Rectal smooth muscle tissue (tissue), 1 donor: ENCODE data around the gene CD247.

Source experiments
- H3K27ac ChIP-seq: one replicate; pipeline ENCODE4 v1.7.0; 2013; ENCODE audit warnings: low read depth, low read length, inconsistent platforms
- H3K27me3 ChIP-seq: one replicate; pipeline ENCODE4 v1.7.0; 2013; ENCODE audit warnings: low read length; ENCODE audit not compliant: control insufficient read depth, insufficient read depth
- H3K36me3 ChIP-seq: one replicate; pipeline ENCODE4 v1.7.0; 2013; ENCODE audit warnings: low read length; ENCODE audit not compliant: control insufficient read depth, insufficient read depth
- H3K4me1 ChIP-seq: one replicate; pipeline ENCODE4 v1.7.0; 2013; ENCODE audit warnings: low read length; ENCODE audit not compliant: control insufficient read depth, insufficient read depth
- H3K4me3 ChIP-seq: one replicate; pipeline ENCODE4 v1.7.0; 2013; ENCODE audit warnings: low read length
- H3K9ac ChIP-seq: one replicate; pipeline ENCODE4 v1.7.0; 2013; ENCODE audit warnings: low read length

Gene CD247

DNA sequence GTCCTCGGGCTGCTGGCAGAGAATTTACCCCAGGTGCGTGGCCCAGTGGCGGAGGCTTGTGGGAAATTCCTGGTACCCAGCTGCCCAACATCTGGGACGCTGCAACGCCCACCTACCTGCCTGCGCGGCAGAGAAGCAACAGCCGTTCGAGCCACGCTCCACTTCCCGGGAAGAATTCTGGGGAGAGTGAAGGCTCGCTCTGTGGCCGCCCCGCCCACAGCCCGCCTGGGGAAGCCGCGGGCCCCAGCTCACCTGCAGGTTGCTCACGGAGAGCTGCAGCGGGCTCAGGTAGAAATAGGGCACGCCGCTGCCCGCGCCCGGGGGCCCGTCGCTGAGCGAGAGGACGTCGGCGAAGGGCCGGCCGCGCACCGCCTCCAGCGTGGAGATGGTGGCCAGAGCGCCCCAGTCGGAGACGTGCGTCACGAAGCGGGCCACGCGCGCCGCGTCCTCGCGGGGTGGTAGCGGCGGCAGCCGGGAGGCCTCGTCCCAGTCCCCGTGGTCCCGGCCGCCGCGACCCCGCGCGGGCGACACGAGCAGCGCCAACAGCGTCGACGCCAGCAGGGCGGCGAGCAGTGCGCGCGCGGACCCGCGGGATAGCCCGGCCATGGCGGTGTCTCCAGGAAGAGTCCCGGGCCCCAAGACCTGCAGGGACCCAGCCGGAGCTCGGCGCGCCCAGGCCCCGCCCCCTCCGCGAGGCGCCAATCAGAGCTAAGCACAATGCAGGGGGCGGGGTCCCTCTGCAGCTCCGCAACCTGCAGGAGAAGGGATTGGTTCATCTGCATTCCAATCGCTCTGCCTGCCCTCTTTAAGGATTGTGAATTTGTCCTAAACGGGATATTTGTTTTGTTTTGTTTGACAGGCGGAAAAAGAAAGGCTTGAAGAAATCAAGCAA is 35.1 kb upstream of the CD247 start, which contains the start of gene CREG1:
CREG1 (minus strand) TSS at position 627 of the 892 bp plus-strand sequence.
- Histone ChIP-seq H3K27ac (peak within 1 kb of the TSS; percentile 78), H3K27me3 (no peaks in the 10 kb centered on the region), H3K36me3 (no peaks in the 10 kb centered on the region), H3K9ac (peak within 1 kb of the TSS; percentile 13), H3K4me1 (peaks cover 6% of the 10 kb centered on the region), H3K4me3 (peak within 1 kb of the TSS; percentile 83)

DNA sequence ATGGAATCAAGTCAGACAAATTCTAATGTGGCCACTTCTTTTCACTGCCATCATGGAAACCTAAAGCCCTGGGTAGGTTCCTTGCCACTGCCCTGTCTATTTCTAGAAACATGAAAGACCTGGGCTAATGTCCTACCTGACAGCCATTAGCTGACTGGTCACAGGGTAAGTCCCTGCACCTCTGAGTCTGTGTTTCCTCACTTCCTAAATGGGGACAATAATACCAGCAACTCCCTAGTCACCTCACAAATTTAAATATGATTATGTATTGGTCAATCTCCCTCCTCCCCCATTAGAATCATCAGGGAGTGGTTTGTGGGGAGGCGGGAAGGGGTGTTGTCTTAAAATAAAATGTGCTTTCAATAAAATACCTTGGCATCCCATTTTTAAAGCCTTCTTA is 33.0 kb upstream of the CD247 start:
- H3K4me3 ChIP-seq, result no peak overlapping the region

GRCh38 chr1:167548059-167548932 is 30.0 kb upstream of the CD247 start:
- Histone ChIP-seq H3K27ac (no peak overlapping the region), H3K36me3 (peaks cover 3% of the 10 kb centered on the region), H3K9ac (no peak overlapping the region), H3K27me3 (no peaks in the 10 kb centered on the region), H3K4me1 (no peaks in the 10 kb centered on the region), H3K4me3 (no peak overlapping the region)

More for the DNA sequence above, 33.0 kb upstream of the CD247 start:
- Histone ChIP-seq H3K27ac (no peak overlapping the region), H3K9ac (no peak overlapping the region), H3K4me1 (peaks cover 6% of the 10 kb centered on the region), H3K27me3 (no peaks in the 10 kb centered on the region), H3K36me3 (peaks cover 3% of the 10 kb centered on the region)

DNA sequence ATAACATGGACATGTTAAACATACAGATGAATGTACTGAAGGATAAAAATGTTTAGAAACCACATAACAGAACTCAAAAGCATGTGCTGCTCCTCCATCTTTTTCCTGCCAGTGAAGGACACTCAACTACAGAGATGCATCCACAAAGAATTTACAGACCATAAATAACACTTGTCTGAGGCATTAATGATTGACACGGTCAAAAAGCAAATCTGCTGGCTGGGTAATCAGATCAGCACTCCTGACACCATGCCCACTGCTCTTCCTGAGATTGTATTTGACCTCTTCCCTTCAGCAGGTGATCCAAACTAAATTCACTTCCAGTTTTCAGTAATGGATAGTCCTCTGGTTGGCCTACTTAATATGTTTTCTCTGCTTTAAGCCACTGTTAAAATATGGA is 28.6 kb upstream of the CD247 start:
- Histone ChIP-seq H3K27me3 (no peaks in the 10 kb centered on the region), H3K9ac (no peak overlapping the region), H3K4me1 (no peaks in the 10 kb centered on the region), H3K27ac (no peak overlapping the region), H3K36me3 (peaks cover 3% of the 10 kb centered on the region), H3K4me3 (no peak overlapping the region)

DNA sequence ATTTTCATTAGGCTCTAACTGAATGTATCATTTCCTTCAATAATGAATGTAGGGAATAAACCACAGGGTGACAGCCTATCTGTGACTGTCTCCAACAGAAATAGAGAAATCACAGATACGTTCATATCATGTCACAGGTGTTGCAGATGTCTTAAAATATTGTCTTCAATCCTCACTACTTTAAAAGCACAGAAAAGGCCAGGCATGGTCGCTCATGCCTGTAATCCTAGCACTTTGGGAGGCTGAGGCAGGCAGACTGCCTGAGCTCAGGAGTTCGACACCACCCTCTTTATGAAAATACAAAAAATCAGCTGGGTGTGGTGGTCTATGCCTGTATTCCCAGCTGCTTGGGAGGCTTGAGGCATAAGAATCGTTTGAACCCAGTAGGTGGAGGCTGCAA is 27.0 kb upstream of the CD247 start:
- no peaks in the 10 kb centered on the region for H3K27me3 ChIP-seq
- H3K4me3 ChIP-seq, result no peak overlapping the region
- no peaks in the 10 kb centered on the region for H3K4me1 ChIP-seq
- peaks cover 3% of the 10 kb centered on the region for H3K36me3 ChIP-seq
- no peak overlapping the region for H3K27ac ChIP-seq
- H3K9ac ChIP-seq, result no peak overlapping the region

- no peak overlapping the region for H3K9ac ChIP-seq
- H3K27me3 ChIP-seq, result no peaks in the 10 kb centered on the region
- H3K4me3 ChIP-seq, result no peak overlapping the region
- no peak overlapping the region for H3K27ac ChIP-seq
- no peaks in the 10 kb centered on the region for H3K4me1 ChIP-seq
- H3K36me3 ChIP-seq, result peaks cover 3% of the 10 kb centered on the region
These were observed 26.2 kb upstream of the CD247 start for GRCh38 chr1:167544447-167545093.

DNA sequence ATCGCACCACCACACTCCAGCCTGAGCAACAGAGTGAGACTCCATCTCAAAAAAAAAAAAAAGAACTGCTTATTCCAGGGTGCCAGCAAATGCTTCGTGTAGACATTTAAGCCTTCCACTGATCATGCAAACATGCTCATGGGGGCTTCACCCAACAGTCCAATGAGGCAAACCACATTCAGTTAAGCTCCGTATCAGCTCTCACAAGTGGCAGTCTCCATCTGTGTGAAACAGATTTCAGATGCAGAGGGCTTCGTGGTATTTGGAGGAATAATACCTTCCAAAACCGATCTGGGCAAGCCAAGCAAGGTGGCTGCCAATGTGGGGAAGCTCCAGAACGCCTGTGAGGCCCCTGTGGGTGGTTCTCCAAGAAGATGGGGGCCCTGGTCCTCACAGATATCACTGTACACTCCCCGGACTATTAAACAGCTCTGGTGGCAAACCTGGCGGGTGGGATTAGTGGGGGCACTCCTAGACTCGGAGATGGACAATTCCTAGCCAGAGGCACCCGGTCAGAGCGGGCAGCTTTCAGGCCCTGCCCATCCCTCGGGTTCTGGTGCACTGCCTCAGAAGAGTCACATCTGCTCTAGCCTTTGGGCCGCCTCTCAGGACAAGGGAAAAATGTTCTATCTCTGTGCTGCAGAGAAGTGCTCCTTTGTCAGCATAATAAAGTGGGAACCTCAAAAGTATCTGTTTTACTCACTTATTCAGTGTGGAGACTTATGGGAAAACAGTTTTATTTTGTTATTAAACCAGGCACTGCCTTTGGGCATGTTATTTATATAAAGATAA is 25.1 kb upstream of the CD247 start:
- H3K4me3 ChIP-seq, result no peak overlapping the region
- no peaks in the 10 kb centered on the region for H3K27me3 ChIP-seq
- H3K27ac ChIP-seq, result no peak overlapping the region
- no peak overlapping the region for H3K9ac ChIP-seq
- H3K4me1 ChIP-seq, result no peaks in the 10 kb centered on the region
- H3K36me3 ChIP-seq, result peaks cover 3% of the 10 kb centered on the region

DNA sequence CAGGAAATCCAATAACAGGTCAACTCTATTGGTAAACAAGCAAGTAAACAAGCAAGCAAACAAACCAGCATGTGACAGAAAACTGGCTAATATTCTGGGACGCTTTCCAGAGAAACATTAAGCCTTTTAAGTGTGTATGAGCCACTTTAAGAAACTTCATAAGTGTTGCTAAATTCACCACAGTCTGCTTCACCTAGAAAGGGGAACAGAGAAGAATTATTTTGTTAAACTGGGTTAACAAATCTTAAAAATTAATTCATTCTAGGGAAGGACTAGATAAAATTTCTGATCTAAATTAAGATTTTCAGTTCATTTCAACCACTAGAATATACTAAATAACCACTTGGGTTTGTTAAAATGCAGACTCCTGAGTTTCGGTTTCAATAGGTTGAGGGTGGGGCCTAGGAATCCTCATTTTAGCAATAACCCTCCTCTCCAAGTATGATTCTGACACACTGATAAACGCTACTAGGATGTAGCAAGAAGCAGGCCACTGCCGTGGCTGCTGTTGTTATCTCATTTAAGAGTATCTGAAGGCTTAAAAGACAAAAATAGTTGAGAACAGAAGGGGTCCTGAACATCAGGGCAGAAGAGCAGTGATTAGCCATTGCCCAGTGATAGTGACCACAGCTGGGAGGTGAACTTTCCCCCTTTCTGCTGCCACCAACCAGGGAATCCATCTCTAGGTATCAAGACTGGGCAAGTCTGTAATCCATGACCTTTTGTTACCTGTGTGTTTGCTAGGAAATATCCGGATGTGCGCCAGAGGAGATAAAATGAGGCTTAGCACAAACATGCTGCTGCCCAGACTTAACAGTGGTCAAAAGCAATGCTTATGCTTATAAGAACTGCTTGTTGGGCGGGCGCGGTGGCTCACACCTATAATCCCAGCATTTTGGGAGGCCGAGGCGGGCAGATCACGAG is 24.0 kb upstream of the CD247 start:
- H3K36me3 ChIP-seq, result peaks cover 3% of the 10 kb centered on the region

DNA sequence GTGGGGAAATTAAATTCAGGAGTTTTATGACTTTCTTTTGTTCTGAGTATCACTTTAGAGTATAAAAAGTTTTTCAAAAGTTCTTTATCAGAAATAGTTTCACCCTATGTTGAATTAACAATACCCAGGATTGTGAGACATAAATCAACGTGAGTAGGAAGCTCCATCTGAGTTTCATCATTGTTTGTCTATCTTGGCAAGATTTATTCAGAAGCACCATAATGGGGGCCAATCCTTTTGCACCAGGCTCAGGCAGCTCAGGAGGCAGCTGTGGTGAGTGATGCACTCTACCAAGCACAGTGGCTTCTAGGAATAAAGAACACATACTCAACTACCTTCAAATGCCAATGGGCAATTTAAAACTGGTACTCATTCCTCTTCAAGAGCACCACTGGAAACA is 23.3 kb upstream of the CD247 start:
- H3K4me3 ChIP-seq, result no peak overlapping the region
- no peaks in the 10 kb centered on the region for H3K36me3 ChIP-seq
- H3K9ac ChIP-seq, result no peak overlapping the region
- no peak overlapping the region for H3K27ac ChIP-seq
- H3K4me1 ChIP-seq, result no peaks in the 10 kb centered on the region
- H3K27me3 ChIP-seq, result no peaks in the 10 kb centered on the region

More for the DNA sequence above, 24.0 kb upstream of the CD247 start:
- Histone ChIP-seq H3K27ac (no peak overlapping the region), H3K9ac (no peak overlapping the region), H3K27me3 (no peaks in the 10 kb centered on the region), H3K4me3 (no peak overlapping the region), H3K4me1 (no peaks in the 10 kb centered on the region)

DNA sequence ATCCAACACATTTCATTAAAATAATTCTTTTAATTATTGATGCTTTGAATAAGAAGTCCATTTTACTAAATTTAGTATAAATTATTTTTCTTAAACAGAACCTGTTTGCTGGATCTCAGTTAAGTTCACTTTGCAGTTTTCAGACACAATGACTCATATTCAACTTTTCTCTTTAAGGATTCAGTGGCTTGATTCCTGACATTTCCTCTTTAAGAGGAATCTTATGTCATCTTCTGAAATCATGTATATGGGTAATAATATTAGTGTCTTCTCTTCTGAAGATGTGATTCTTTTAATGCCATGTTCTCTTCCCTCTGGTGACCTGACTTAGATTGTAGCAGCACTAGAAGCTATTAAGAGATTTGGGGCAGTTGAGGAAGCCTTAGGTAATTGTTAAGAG is 22.7 kb upstream of the CD247 start:
- Histone ChIP-seq H3K27ac (no peak overlapping the region), H3K4me1 (no peaks in the 10 kb centered on the region), H3K27me3 (no peaks in the 10 kb centered on the region)

DNA sequence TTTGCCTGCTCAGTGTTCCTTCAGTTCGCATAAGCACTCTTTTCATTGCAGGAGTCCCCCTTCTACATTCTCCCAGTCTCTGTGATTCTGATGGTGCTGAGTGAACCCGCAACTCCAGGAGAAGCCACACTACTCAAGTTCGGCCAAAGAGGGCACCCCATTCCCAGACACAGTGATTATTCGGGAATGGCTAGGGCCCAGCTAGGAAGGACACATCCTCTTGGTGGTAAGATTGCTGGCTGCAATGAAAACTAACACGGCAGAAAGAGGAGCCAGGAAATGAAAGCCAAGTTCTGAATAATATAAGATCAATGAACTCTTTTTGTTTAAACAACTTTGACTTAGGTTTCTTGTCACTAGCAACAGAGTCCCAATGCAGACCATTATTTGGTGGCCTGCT is 20.3 kb upstream of the CD247 start:
- Histone ChIP-seq H3K9ac (no peak overlapping the region), H3K4me3 (no peak overlapping the region), H3K4me1 (no peaks in the 10 kb centered on the region), H3K27ac (no peak overlapping the region), H3K27me3 (no peaks in the 10 kb centered on the region), H3K36me3 (no peaks in the 10 kb centered on the region)

More for the DNA sequence above, 22.7 kb upstream of the CD247 start:
- H3K4me3 ChIP-seq, result no peak overlapping the region
- no peaks in the 10 kb centered on the region for H3K36me3 ChIP-seq
- no peak overlapping the region for H3K9ac ChIP-seq
